Activated naive CD8-positive, alpha-beta T cell treated with anti-CD3 and anti-CD28 coated beads, Interleukin-2, amount 10 ng/mL, durations not matched to agents 7 days and 5 days (primary cell): ENCODE measurements around the gene C20orf173. TPM values are rescaled to one million over a fixed set of nuclear protein-coding genes. Genes with fewer than 3 reads are reported as not detected.
A peak's percentile ranks its signal among the peaks of the same experiment; 100 is the strongest.

Experiments
- ATAC-seq: fragments of 150-1000 bp; cut with Tn5 transposase; one replicate; pipeline ENCODE4 v1.10.0; 2021; ENCODE audit warnings: low read depth, moderate library complexity
- POLR2A ChIA-PET: fragments of 350-600 bp; sonication (Branson Sonifier 250); formaldehyde crosslinking; loops from one replicate; lab custom pipeline; 2021; ENCODE audit warnings: antibody characterized with exemption; lab: Charles Lee
- DNase-seq: peaks from one replicate; pipeline ENCODE4 v3.0.0; 2021
- H3K27ac Mint-ChIP-seq: one replicate; pipeline ENCODE4 v1.8.0; 2022; ENCODE audit warnings: mild to moderate bottlenecking, mixed read lengths
- H3K27me3 Mint-ChIP-seq: one replicate; pipeline ENCODE4 v1.8.0; 2022; ENCODE audit warnings: mild to moderate bottlenecking, moderate library complexity, mixed read lengths
- H3K36me3 Mint-ChIP-seq: one replicate; pipeline ENCODE4 v1.8.0; 2021; ENCODE audit warnings: mild to moderate bottlenecking, mixed read lengths
- H3K4me1 Mint-ChIP-seq: one replicate; pipeline ENCODE4 v1.8.0; 2021; ENCODE audit warnings: mixed read lengths
- H3K4me3 Mint-ChIP-seq: one replicate; pipeline ENCODE4 v1.8.0; 2022; ENCODE audit warnings: mild to moderate bottlenecking, moderate library complexity, mixed read lengths
- H3K9me3 Mint-ChIP-seq: one replicate; pipeline ENCODE4 v1.8.0; 2021; ENCODE audit warnings: mixed read lengths
- total RNA-seq, 2 experiments: library from RNA; stranded (reverse); gene quantifications; one replicate each; pipeline ENCODE4 v1.2.3, GENCODE V29; 2021

The C20orf173 gene
- total RNA-seq, 2 experiments from 2014 or later, result not detected

- peak overlapping the region; percentile 31 for H3K27ac Mint-ChIP-seq
- H3K9me3 Mint-ChIP-seq, result no peaks in the 10 kb centered on the region
- H3K4me1 Mint-ChIP-seq, result peaks cover 7% of the 10 kb centered on the region
- DNase-seq (no peak), ATAC-seq (no peak)
- no peak overlapping the region for H3K4me3 Mint-ChIP-seq
- POLR2A ChIA-PET, result interaction anchor here (1.4 kb wide), 1 partner anchor 21 kb away, joined by 3 read pairs; no protein-coding TSS in a partner anchor
- H3K36me3 Mint-ChIP-seq, result peaks cover 8% of the 10 kb centered on the region
- no peaks in the 10 kb centered on the region for H3K27me3 Mint-ChIP-seq
Measured at GRCh38 chr20:35511814-35512420, 17.5 kb downstream of the C20orf173 start.

DNA sequence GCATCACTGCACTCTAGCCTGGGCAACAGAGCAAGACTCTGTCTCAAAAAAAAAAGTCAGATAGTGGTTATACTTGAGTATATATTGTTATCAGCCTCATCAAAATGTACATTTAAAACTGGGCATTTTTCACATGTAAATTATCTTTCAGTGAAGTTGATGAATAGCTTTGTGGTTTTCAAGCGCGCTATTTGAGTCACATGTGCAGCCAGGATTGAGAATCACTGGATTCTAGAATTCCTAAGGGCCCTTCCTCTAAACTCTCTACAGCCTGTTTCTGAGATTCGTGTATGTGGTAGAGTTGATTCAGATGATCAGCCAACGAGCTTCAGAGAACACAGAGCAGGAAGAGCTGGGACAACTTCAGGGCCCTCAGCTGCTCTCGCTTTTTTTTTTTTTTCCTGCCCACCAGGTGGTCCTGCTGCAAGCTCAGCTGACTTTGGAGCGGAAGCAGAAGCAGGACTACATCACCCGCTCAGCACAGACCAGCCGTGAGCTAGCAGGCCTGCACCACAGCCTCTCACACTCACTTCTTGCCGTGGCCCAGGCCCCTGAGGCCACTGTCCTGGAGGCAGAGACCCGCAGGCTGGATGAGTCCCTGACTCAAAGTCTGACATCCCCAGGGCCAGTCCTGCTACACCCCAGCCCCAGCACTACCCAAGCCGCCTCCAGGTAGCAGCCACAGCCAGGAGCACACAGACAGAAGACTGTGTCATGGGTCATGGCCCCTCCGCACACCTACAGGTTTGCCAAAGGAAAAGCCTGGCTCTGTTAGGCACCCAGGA, 18.3 kb downstream of the C20orf173 start:
- Mint-ChIP-seq H3K27ac (no peak overlapping the region), H3K9me3 (no peaks in the 10 kb centered on the region), H3K27me3 (no peaks in the 10 kb centered on the region), H3K36me3 (peaks cover 10% of the 10 kb centered on the region), H3K4me3 (no peak overlapping the region), H3K4me1 (peaks cover 14% of the 10 kb centered on the region)
- POLR2A ChIA-PET, result interaction anchor here (1.4 kb wide), 1 partner anchor 20 kb away, joined by 3 read pairs; no protein-coding TSS in a partner anchor
- no peak for ATAC-seq
- no peak for DNase-seq

DNA sequence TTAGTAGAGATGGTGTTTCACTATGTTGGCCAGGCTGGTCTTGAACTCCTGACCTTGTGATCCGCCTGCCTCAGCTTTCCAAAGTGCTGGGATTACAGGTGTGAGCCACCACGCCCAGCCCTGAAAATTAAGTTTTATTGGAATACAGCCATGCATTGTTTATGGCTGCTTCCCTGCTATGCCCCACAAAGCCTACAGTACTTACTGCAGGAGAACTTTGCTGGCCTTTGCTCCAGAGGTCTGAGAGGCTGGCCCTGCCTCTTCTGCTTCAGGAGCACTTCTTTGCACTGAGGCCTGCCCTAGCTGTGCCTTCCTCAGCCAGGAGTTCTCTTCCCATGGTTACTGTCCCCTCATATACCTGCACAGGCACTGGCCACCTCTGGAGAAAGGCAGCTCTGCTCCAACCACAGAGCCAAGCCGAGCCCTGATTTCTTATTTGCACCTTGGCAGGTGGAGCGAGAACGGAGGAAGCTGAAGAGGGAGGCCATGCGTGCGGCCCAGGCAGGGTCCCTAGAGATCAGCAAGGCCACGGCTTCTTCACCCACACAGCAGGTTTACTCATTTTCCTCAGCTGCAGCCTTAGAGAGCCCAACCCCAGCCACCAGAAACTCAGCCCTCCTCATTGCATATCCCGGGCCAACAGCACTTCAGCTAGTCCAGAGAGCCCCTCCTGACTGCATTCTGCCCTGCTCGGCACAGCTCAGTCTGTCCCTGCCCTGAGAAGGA, 20.8 kb downstream of the C20orf173 start:
- Mint-ChIP-seq H3K27ac (peak overlapping the region; percentile 28), H3K27me3 (no peaks in the 10 kb centered on the region), H3K4me1 (peaks cover 31% of the 10 kb centered on the region), H3K9me3 (no peaks in the 10 kb centered on the region), H3K36me3 (peaks cover 27% of the 10 kb centered on the region), H3K4me3 (no peak overlapping the region)
- DNase-seq, result no peak
- ATAC-seq, result no peak
- POLR2A ChIA-PET, result interaction anchor here (0.6 kb wide), 2 partner anchors 200 to 815 kb away, joined by 3 read pairs; no protein-coding TSS in a partner anchor

- POLR2A ChIA-PET, result interaction anchor here (0.6 to 1.4 kb wide), 2 partner anchors 17 to 98 kb away, joined by 3 to 9 read pairs; no protein-coding TSS in a partner anchor
- Mint-ChIP-seq H3K4me1 (peaks cover 36% of the 10 kb centered on the region), H3K4me3 (peak overlapping the region; percentile 21), H3K27me3 (no peaks in the 10 kb centered on the region), H3K36me3 (peaks cover 41% of the 10 kb centered on the region), H3K9me3 (no peaks in the 10 kb centered on the region), H3K27ac (peak overlapping the region; percentile 83)
- no peak for DNase-seq
- ATAC-seq, result peak; percentile 72
Measured at GRCh38 chr20:35506872-35507638, 22.4 kb downstream of the C20orf173 start.

- H3K27ac Mint-ChIP-seq, result peak overlapping the region; percentile 83
- H3K9me3 Mint-ChIP-seq, result no peaks in the 10 kb centered on the region
- no peak for DNase-seq
- H3K36me3 Mint-ChIP-seq, result peaks cover 45% of the 10 kb centered on the region
- H3K27me3 Mint-ChIP-seq, result no peaks in the 10 kb centered on the region
- peak; percentile 55 for ATAC-seq
- POLR2A ChIA-PET, result interaction anchor here (0.6 kb wide), 1 partner anchor 11 kb away, joined by 3 read pairs; no protein-coding TSS in a partner anchor
- peak overlapping the region; percentile 54 for H3K4me3 Mint-ChIP-seq
- H3K4me1 Mint-ChIP-seq, result peaks cover 36% of the 10 kb centered on the region
Measured at GRCh38 chr20:35506179-35506578, 23.3 kb downstream of the C20orf173 start.

- Mint-ChIP-seq H3K9me3 (no peaks in the 10 kb centered on the region), H3K36me3 (peaks cover 53% of the 10 kb centered on the region), H3K27ac (peak overlapping the region; percentile 83), H3K4me3 (no peak overlapping the region), H3K4me1 (peaks cover 36% of the 10 kb centered on the region), H3K27me3 (no peaks in the 10 kb centered on the region)
- DNase-seq, result no peak
- POLR2A ChIA-PET, result no interaction called here
- no peak for ATAC-seq
Measured at GRCh38 chr20:35504751-35505150, 24.7 kb downstream of the C20orf173 start.

- DNase-seq (no peak), ATAC-seq (no peak)
- Mint-ChIP-seq H3K9me3 (no peaks in the 10 kb centered on the region), H3K36me3 (peaks cover 56% of the 10 kb centered on the region), H3K27ac (peak overlapping the region; percentile 66), H3K4me3 (no peak overlapping the region), H3K4me1 (peaks cover 36% of the 10 kb centered on the region), H3K27me3 (no peaks in the 10 kb centered on the region)
- POLR2A ChIA-PET, result interaction anchor here (1.3 kb wide), 1 partner anchor 49 kb away, joined by 3 read pairs; the partner anchor contains the start of gene CEP250
Measured at GRCh38 chr20:35503841-35504561, 25.5 kb downstream of the C20orf173 start.

DNA sequence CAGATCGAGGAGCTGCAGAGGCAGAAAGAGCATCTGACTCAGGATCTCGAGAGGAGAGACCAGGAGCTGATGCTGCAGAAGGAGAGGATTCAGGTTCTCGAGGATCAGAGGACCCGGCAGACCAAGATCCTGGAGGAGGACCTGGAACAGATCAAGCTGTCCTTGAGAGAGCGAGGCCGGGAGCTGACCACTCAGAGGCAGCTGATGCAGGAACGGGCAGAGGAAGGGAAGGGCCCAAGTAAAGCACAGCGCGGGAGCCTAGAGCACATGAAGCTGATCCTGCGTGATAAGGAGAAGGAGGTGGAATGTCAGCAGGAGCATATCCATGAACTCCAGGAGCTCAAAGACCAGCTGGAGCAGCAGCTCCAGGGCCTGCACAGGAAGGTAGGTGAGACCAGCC, 26.2 kb downstream of the C20orf173 start:
- Mint-ChIP-seq H3K36me3 (peaks cover 54% of the 10 kb centered on the region), H3K27ac (no peak overlapping the region), H3K4me3 (no peak overlapping the region), H3K9me3 (no peaks in the 10 kb centered on the region), H3K4me1 (peaks cover 36% of the 10 kb centered on the region), H3K27me3 (no peaks in the 10 kb centered on the region)
- ATAC-seq (no peak), DNase-seq (no peak)
- POLR2A ChIA-PET, result interaction anchor here (1.3 to 2.2 kb wide), 2 partner anchors 12 to 48 kb away, joined by 3 to 9 read pairs; partner anchors contain the start of gene CEP250

DNA sequence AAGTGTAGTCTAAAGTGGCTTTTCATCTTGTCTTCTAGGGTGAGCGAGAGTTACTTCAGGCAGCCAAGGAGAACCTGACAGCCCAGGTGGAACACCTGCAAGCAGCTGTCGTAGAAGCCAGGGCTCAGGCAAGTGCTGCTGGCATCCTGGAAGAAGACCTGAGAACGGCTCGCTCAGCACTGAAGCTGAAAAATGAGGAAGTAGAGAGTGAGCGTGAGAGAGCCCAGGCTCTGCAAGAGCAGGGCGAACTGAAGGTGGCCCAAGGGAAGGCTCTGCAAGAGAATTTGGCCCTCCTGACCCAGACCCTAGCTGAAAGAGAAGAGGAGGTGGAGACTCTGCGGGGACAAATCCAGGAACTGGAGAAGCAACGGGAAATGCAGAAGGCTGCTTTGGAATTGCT, 27.1 kb downstream of the C20orf173 start:
- ATAC-seq, result no peak
- Mint-ChIP-seq H3K27me3 (no peaks in the 10 kb centered on the region), H3K4me3 (no peak overlapping the region), H3K4me1 (peaks cover 33% of the 10 kb centered on the region), H3K9me3 (no peaks in the 10 kb centered on the region), H3K27ac (no peak overlapping the region), H3K36me3 (peaks cover 56% of the 10 kb centered on the region)
- POLR2A ChIA-PET, result interaction anchor here (2.2 kb wide), 1 partner anchor 11 kb away, joined by 9 read pairs; no protein-coding TSS in a partner anchor
- no peak for DNase-seq

DNA sequence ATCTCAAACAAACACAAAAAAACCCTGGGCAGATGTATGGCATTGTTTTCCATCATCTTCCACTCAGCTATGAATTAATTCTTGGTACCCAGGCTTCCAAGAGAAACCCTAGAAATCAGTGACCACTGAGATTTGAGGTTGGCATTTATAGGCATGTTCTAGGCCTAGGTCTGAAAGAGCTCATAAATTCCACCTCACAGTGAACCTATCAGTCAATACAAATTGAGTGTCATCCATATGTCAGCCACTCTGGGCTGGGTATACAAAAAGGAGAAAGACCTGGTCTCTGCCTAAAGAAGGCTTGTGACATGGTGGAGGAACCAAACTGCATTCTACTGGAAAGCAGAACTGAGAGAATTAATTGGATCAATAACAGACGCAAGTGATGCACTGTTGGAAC, 30.2 kb downstream of the C20orf173 start:
- H3K36me3 Mint-ChIP-seq, result peaks cover 48% of the 10 kb centered on the region
- POLR2A ChIA-PET, result interaction anchor here (0.5 to 0.7 kb wide), 2 partner anchors 13 to 27 kb away, joined by 3 to 4 read pairs; no protein-coding TSS in a partner anchor
- no peak overlapping the region for H3K4me3 Mint-ChIP-seq
- H3K27me3 Mint-ChIP-seq, result no peaks in the 10 kb centered on the region
- H3K27ac Mint-ChIP-seq, result no peak overlapping the region
- ATAC-seq (no peak), DNase-seq (no peak)
- peaks cover 7% of the 10 kb centered on the region for H3K4me1 Mint-ChIP-seq
- no peaks in the 10 kb centered on the region for H3K9me3 Mint-ChIP-seq

DNA sequence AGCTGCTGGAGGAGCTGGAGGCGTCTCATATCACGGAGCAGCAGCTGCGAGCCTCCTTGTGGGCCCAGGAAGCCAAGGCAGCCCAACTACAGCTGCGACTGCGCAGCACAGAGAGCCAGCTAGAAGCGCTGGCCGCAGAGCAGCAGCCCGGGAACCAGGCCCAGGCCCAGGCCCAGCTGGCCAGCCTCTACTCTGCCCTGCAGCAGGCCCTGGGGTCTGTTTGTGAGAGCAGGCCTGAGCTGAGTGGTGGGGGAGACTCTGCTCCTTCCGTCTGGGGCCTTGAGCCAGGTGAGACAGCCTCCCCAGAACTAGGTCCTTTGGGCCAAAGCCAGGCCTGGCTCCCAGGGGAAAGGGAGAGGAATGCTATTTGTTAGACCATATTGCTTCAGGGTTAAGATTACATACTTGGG, 31.7 kb downstream of the C20orf173 start:
- H3K27ac Mint-ChIP-seq, result no peak overlapping the region
- DNase-seq (no peak), ATAC-seq (no peak)
- POLR2A ChIA-PET, result interaction anchor here (0.5 kb wide), 1 partner anchor 80 kb away, joined by 5 read pairs; no protein-coding TSS in a partner anchor
- H3K4me1 Mint-ChIP-seq, result peaks cover 5% of the 10 kb centered on the region
- no peaks in the 10 kb centered on the region for H3K9me3 Mint-ChIP-seq
- H3K27me3 Mint-ChIP-seq, result no peaks in the 10 kb centered on the region
- no peak overlapping the region for H3K4me3 Mint-ChIP-seq
- H3K36me3 Mint-ChIP-seq, result peaks cover 49% of the 10 kb centered on the region

GRCh38 chr20:35497320-35497719, 32.1 kb downstream of the C20orf173 start:
- H3K27ac Mint-ChIP-seq, result no peak overlapping the region
- no peaks in the 10 kb centered on the region for H3K9me3 Mint-ChIP-seq
- no peaks in the 10 kb centered on the region for H3K27me3 Mint-ChIP-seq
- H3K36me3 Mint-ChIP-seq, result peaks cover 46% of the 10 kb centered on the region
- POLR2A ChIA-PET, result no interaction called here
- no peak overlapping the region for H3K4me3 Mint-ChIP-seq
- DNase-seq (no peak), ATAC-seq (no peak)
- H3K4me1 Mint-ChIP-seq, result peaks cover 5% of the 10 kb centered on the region
